Activated T-helper 17 cell treated with anti-CD3 and anti-CD28 coated beads, Interleukin-2, amount 50 U/mL, for 72 hours (primary cell): ENCODE measurements around the gene FAP. TPM values are rescaled to one million over a fixed set of nuclear protein-coding genes. Genes with fewer than 3 reads are reported as not detected.

Experiments
- ATAC-seq: fragments of 150-1000 bp; cut with Tn5 transposase; replicated peaks from 2 replicates; pipeline ENCODE4 v1.10.0; 2021; ENCODE audit warnings: mild to moderate bottlenecking, moderate library complexity
- H3K27ac Mint-ChIP-seq: one replicate; pipeline ENCODE4 v1.8.0; 2022; ENCODE audit warnings: mixed read lengths
- H3K27me3 Mint-ChIP-seq: one replicate; pipeline ENCODE4 v1.8.0; 2022; ENCODE audit warnings: mixed read lengths
- H3K36me3 Mint-ChIP-seq: one replicate; pipeline ENCODE4 v1.8.0; 2022; ENCODE audit warnings: low read depth, mild to moderate bottlenecking, mixed read lengths
- H3K4me1 Mint-ChIP-seq: one replicate; pipeline ENCODE4 v1.8.0; 2022; ENCODE audit warnings: mixed read lengths
- H3K4me3 Mint-ChIP-seq: one replicate; pipeline ENCODE4 v1.8.0; 2022; ENCODE audit warnings: mild to moderate bottlenecking, mixed read lengths
- H3K9me3 Mint-ChIP-seq: one replicate; pipeline ENCODE4 v1.8.0; 2022; ENCODE audit warnings: mixed read lengths
- total RNA-seq, 2 donors: library from RNA; stranded (reverse); gene quantifications; one replicate each; pipeline ENCODE4 v1.2.3, GENCODE V29; 2022

FAP gene
- total RNA-seq, 2 donors from 2014 or later, result not detected

DNA sequence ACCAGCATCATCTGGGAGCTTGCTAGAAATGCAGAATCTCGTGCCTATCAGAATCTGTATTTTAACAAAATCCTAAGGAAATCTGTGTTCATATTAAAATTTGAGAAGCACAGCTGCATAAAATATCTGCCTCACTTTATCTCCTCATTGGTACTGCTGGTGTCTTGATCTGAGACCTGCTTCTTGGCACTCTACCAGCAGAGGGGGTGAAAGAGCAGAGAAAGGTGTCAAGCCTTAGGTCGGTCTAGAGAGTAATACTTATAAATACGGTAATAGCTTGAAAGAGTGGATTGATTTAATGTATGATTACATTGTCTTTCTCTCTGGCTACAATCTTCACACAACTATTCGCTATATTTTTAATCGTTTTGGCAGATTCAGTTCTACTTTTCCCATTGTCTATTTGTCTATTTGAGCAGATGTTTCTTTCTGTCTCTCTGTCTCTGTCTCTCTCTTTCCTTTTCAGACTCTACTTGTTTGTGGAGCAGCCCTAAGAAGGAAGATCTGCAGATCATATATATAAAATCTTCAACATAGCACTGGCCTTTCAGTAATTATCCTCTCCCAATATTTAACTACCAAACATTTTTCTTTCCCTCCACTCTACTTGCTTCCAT is 89.5 kb downstream of the FAP start:
- H3K27me3 Mint-ChIP-seq, result peaks cover 14% of the 10 kb centered on the region
- H3K4me3 Mint-ChIP-seq, result peak overlapping the region; percentile 1

GRCh38 chr2:162152147-162152546 is 91.1 kb downstream of the FAP start, which contains the start of gene GCG:
Gene GCG (minus strand): TSS chr2:162152247. CDS start chr2:162149178, 3,069 bp downstream.
- Mint-ChIP-seq H3K9me3 (no peaks in the 10 kb centered on the region), H3K4me3 (no peak within 1 kb of the TSS), H3K27ac (no peak within 1 kb of the TSS), H3K27me3 (peaks cover 19% of the 10 kb centered on the region), H3K36me3 (no peaks in the 10 kb centered on the region), H3K4me1 (no peaks in the 10 kb centered on the region)
- no peak for ATAC-seq

More for the DNA sequence above, 89.5 kb downstream of the FAP start:
- Mint-ChIP-seq H3K4me1 (no peaks in the 10 kb centered on the region), H3K27ac (no peak overlapping the region), H3K9me3 (no peaks in the 10 kb centered on the region), H3K36me3 (no peaks in the 10 kb centered on the region)
- ATAC-seq, result peak; percentile 86

DNA sequence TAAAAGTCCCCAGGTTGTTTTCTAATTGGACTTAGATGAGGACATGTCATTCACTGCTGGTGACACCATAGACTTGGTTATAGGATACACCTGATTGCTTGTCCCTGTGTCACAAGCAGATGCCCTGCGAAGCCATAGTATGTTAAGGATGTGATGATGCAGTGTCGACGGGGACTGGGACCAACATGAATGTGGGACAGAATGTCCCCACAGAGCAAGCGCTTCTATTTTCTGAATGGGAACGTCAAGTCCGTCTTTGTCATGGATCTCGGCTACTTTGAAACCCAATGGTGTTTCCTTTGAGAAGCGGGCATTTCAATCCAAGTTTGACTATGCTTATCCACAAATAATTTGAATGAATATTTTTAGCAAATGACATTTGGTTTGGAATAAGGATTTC is 93.3 kb downstream of the FAP start:
- ATAC-seq, result no peak
- Mint-ChIP-seq H3K4me1 (no peaks in the 10 kb centered on the region), H3K36me3 (no peaks in the 10 kb centered on the region), H3K9me3 (no peaks in the 10 kb centered on the region), H3K4me3 (no peak overlapping the region), H3K27me3 (peaks cover 35% of the 10 kb centered on the region), H3K27ac (no peak overlapping the region)

DNA sequence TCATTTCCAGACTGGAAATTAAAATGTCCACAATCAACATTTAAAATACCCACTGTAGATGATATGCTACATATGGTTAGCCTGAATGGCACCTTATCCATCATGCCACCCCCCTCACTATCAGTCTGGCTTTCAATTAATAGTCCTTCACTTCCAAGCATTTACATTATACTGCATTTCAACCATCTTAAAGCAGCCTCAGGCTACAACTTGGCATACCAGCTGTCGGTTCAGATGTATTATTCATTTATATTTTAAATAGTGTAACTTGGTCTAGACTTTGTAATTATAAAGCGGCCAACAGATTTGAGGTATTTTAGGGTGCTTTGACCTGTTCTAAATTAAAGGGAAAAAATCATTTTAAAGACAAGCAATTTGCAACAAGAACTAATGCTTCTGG is 93.8 kb downstream of the FAP start:
- Mint-ChIP-seq H3K36me3 (no peaks in the 10 kb centered on the region), H3K4me3 (no peak overlapping the region), H3K4me1 (no peaks in the 10 kb centered on the region), H3K9me3 (no peaks in the 10 kb centered on the region), H3K27me3 (peaks cover 31% of the 10 kb centered on the region), H3K27ac (no peak overlapping the region)
- no peak for ATAC-seq

DNA sequence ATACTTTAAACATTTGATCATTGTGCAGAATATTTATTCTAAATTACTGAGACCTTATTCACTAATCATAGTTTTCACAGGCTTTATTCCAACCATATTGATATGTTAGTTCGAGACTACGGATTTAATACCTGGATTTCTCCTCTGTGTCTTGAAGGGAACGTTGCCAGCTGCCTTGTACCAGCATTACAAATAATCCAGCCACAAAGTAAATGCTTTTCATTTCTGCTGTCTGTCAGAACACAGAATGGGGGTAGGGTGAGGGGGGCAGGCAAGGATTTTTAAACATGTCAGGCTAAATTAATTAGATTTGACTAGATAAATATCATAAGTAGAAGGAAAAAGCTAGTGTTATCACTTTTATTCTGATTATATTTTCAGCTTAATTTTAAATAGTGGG is 94.3 kb downstream of the FAP start:
- Mint-ChIP-seq H3K4me3 (no peak overlapping the region), H3K9me3 (no peaks in the 10 kb centered on the region), H3K27ac (no peak overlapping the region), H3K27me3 (peaks cover 31% of the 10 kb centered on the region), H3K4me1 (no peaks in the 10 kb centered on the region), H3K36me3 (no peaks in the 10 kb centered on the region)
- no peak for ATAC-seq

GRCh38 chr2:162143969-162144368 is 99.3 kb downstream of the FAP start:
- Mint-ChIP-seq H3K27me3 (peaks cover 34% of the 10 kb centered on the region), H3K4me3 (no peak overlapping the region), H3K27ac (no peak overlapping the region), H3K36me3 (no peaks in the 10 kb centered on the region), H3K4me1 (no peaks in the 10 kb centered on the region), H3K9me3 (no peaks in the 10 kb centered on the region)
- ATAC-seq, result no peak

- H3K36me3 Mint-ChIP-seq, result no peaks in the 10 kb centered on the region
- ATAC-seq, result no peak
- no peaks in the 10 kb centered on the region for H3K9me3 Mint-ChIP-seq
- H3K4me1 Mint-ChIP-seq, result no peaks in the 10 kb centered on the region
- peaks cover 13% of the 10 kb centered on the region for H3K27me3 Mint-ChIP-seq
- no peak overlapping the region for H3K4me3 Mint-ChIP-seq
- H3K27ac Mint-ChIP-seq, result no peak overlapping the region
Measured at GRCh38 chr2:162138310-162138709, 104.9 kb downstream of the FAP start.

DNA sequence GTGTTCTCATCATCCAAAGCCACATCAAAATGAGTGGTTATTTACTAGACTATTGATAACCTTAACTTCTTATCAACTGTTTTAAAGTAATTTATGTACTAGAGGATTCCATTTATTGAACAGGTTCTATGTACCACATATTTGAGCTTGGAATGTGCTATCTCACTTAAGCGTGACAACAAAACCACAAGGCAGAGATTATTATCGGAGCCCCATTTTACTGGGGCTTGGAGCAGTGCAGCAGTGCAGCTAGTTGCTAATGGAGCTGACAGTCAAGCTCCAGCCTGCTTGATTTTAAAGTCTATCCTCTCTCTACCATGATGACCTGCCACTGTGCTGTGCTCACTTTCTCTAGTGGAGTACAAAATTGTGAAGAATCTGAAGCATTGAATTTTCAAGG is 115.8 kb downstream of the FAP start:
- Mint-ChIP-seq H3K36me3 (no peaks in the 10 kb centered on the region), H3K4me1 (peaks cover 8% of the 10 kb centered on the region), H3K4me3 (no peak overlapping the region), H3K9me3 (no peaks in the 10 kb centered on the region), H3K27me3 (no peaks in the 10 kb centered on the region), H3K27ac (no peak overlapping the region)
- ATAC-seq, result no peak

- no peak overlapping the region for H3K4me3 Mint-ChIP-seq
- no peaks in the 10 kb centered on the region for H3K36me3 Mint-ChIP-seq
- no peaks in the 10 kb centered on the region for H3K9me3 Mint-ChIP-seq
- H3K4me1 Mint-ChIP-seq, result peaks cover 8% of the 10 kb centered on the region
- H3K27ac Mint-ChIP-seq, result no peak overlapping the region
- no peaks in the 10 kb centered on the region for H3K27me3 Mint-ChIP-seq
- ATAC-seq, result peak; percentile 11
Measured at GRCh38 chr2:162126527-162126926, 116.7 kb downstream of the FAP start.

- Mint-ChIP-seq H3K4me1 (peaks cover 8% of the 10 kb centered on the region), H3K27ac (no peak overlapping the region)
- no peak for ATAC-seq
Measured at GRCh38 chr2:162126111-162126519, 117.1 kb downstream of the FAP start.

DNA sequence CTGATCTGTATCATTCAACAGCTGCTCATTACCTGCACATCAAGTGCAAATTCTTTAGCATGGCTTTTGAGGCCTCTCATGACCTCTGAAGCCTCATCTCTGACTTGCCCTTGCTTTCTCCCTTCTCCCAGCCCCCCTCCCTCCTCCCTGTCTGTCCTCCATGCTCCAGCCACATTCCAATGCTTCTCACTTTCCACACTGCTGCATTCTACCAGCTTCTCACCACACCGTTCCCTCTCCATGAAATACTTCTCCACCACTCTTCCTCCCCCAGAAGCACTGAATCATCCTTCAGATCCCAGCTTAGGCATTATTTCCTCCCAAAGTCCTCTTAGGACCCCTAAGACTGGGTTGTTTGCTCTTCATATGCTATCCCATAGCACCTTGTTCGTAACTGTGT is 118.1 kb downstream of the FAP start:
- no peak for ATAC-seq

More at GRCh38 chr2:162126111-162126519, 117.1 kb downstream of the FAP start:
- Mint-ChIP-seq H3K4me3 (no peak overlapping the region), H3K9me3 (no peaks in the 10 kb centered on the region), H3K36me3 (no peaks in the 10 kb centered on the region), H3K27me3 (no peaks in the 10 kb centered on the region)

DNA sequence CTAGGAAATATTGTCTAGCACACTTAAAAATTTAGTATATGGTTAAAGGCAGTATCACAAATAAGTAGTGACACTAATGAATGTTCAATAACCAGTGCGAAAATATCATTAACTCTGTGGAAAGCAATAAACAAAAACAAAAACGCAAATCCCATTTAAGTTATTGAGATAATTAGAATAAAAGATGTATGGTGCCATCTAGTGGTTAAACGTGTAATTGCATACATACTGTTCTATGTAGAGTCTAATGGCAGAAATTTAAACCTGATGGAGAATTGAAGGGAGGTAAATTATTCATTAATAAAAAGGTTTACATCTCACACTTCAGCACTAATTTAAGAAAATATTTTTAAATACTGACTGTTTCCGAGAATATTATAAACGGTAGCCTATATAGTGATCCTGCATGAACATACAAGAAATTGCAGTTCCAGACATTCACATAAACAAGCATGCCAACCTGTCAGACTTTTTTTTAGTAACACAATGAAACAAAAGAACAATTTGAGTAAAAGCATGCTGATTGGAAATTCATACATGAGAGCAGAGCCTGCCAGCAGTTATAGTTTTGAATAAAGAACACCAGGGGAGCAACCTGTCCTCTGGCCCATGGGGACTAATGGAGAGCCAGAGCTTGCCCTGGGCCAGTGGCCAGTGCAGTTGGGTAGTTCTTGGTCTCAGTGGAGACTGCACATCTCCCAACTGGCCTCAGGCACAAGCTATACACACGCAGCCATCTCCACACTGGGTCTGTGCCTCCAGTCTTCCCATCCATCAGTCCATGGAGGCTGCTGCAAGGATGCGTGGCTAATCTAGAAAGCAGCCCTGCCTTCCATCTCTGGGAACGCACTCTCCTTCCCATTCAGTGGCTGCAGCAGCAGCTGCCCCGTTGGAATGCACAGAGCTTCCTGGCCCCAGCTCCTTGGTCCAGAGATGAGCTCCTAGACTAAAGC is 119.2 kb downstream of the FAP start:
- no peak overlapping the region for H3K27ac Mint-ChIP-seq
- no peaks in the 10 kb centered on the region for H3K27me3 Mint-ChIP-seq
- no peaks in the 10 kb centered on the region for H3K9me3 Mint-ChIP-seq
- H3K4me3 Mint-ChIP-seq, result no peak overlapping the region
- peaks cover 8% of the 10 kb centered on the region for H3K4me1 Mint-ChIP-seq
- peak; percentile 58 for ATAC-seq
- no peaks in the 10 kb centered on the region for H3K36me3 Mint-ChIP-seq

More for the DNA sequence above, 118.1 kb downstream of the FAP start:
- H3K4me1 Mint-ChIP-seq, result peaks cover 8% of the 10 kb centered on the region
- H3K9me3 Mint-ChIP-seq, result no peaks in the 10 kb centered on the region
- H3K4me3 Mint-ChIP-seq, result no peak overlapping the region
- no peaks in the 10 kb centered on the region for H3K36me3 Mint-ChIP-seq
- H3K27me3 Mint-ChIP-seq, result no peaks in the 10 kb centered on the region
- no peak overlapping the region for H3K27ac Mint-ChIP-seq
